Measurements from ENCODE around the gene LRFN2.

- TF ChIP-seq, protein P1, sequence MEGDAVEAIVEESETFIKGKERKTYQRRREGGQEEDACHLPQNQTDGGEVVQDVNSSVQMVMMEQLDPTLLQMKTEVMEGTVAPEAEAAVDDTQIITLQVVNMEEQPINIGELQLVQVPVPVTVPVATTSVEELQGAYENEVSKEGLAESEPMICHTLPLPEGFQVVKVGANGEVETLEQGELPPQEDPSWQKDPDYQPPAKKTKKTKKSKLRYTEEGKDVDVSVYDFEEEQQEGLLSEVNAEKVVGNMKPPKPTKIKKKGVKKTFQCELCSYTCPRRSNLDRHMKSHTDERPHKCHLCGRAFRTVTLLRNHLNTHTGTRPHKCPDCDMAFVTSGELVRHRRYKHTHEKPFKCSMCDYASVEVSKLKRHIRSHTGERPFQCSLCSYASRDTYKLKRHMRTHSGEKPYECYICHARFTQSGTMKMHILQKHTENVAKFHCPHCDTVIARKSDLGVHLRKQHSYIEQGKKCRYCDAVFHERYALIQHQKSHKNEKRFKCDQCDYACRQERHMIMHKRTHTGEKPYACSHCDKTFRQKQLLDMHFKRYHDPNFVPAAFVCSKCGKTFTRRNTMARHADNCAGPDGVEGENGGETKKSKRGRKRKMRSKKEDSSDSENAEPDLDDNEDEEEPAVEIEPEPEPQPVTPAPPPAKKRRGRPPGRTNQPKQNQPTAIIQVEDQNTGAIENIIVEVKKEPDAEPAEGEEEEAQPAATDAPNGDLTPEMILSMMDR (conservative IDR thresholded peaks at IDR 0.05 in 1 of 2, IDR thresholded peaks at IDR 0.05 in 1 of 2; ENCODE audit: extremely low read depth in 1 of 2, insufficient read depth in 1 of 2, low read depth in 1 of 2, low read length in 2 of 2), result no peak
- TF ChIP-seq EZH2 (IDR thresholded peaks at IDR 0.05; ENCODE audit: borderline replicate concordance, low read length), result no peak
These were observed 196.9 kb downstream of the LRFN2 start for GRCh38 chr6:40390144-40390800.

Data from mammary epithelial cell (primary cell).